HepG2 (cell line): ENCODE results near the gene DCAKD. TPM values are rescaled to one million over a fixed set of nuclear protein-coding genes. Genes with fewer than 3 reads are reported as not detected.
A peak's percentile ranks its signal among the peaks of the same experiment; 100 is the strongest.

ENCODE experiments used
- BRD4 ChIP-seq: sonication (generic); formaldehyde crosslinking; IDR thresholded peaks from 2 replicates; pipeline ENCODE4 v1.4.0; 2020; ENCODE audit warnings: missing genetic modification reagents
- GLMP ChIP-seq: sonication (generic); formaldehyde crosslinking; IDR thresholded peaks from 2 replicates; pipeline ENCODE4 v1.9.0; 2021; ENCODE audit warnings: missing genetic modification reagents, mild to moderate bottlenecking, borderline replicate concordance
- JUND ChIP-seq: sonication (generic); formaldehyde crosslinking; IDR thresholded peaks from 2 replicates; pipeline ENCODE4 v1.8.0; 2022; ENCODE audit warnings: mild to moderate bottlenecking, missing genetic modification reagents
- NFYB ChIP-seq: sonication (generic); formaldehyde crosslinking; IDR thresholded peaks from 2 replicates; pipeline ENCODE4 v1.4.0; 2020; ENCODE audit warnings: missing genetic modification reagents
- NR1H2 ChIP-seq: sonication (generic); formaldehyde crosslinking; IDR thresholded peaks from 2 replicates; pipeline ENCODE4 v1.8.1; 2022; ENCODE audit warnings: low read depth, missing genetic modification reagents, borderline replicate concordance
- PHB2 ChIP-seq: fragments of 450-650 bp; IDR thresholded peaks from 2 replicates; pipeline ENCODE4 v1.6.1; 2018; ENCODE audit not compliant: partially characterized antibody
- RERE ChIP-seq: IDR thresholded peaks from 2 replicates; pipeline ENCODE4 v1.6.1; 2016; ENCODE audit warnings: low read depth, missing genetic modification reagents, missing compliant biosample characterization
- STAG1 ChIP-seq: sonication (generic); formaldehyde crosslinking; IDR thresholded peaks from 2 replicates; pipeline ENCODE4 v1.4.0; 2020; ENCODE audit warnings: missing genetic modification reagents
- ZBTB37 ChIP-seq: sonication (generic); formaldehyde crosslinking; IDR thresholded peaks from 2 replicates; pipeline ENCODE4 v1.4.0; 2020; ENCODE audit warnings: mild to moderate bottlenecking, missing genetic modification reagents
- ZNF24 ChIP-seq: fragments of 450-650 bp; IDR thresholded peaks from 2 replicates; pipeline ENCODE4 v1.6.1; 2017; ENCODE audit warnings: antibody characterized with exemption, mild to moderate bottlenecking
- ZNF256 ChIP-seq: sonication (generic); formaldehyde crosslinking; conservative IDR thresholded peaks from 2 replicates; pipeline ENCODE4 v1.4.0; 2020; ENCODE audit warnings: missing genetic modification reagents
- ZNF329 ChIP-seq: sonication (generic); formaldehyde crosslinking; IDR thresholded peaks from 2 replicates; pipeline ENCODE4 v1.9.0; 2021; ENCODE audit warnings: low read depth, mild to moderate bottlenecking, missing genetic modification reagents
- ZNF350 ChIP-seq: sonication (generic); formaldehyde crosslinking; IDR thresholded peaks from 2 replicates; pipeline ENCODE4 v1.4.0; 2020; ENCODE audit warnings: mild to moderate bottlenecking, low read depth, missing genetic modification reagents, borderline replicate concordance
- ZNF609 ChIP-seq: sonication (generic); formaldehyde crosslinking; IDR thresholded peaks from 2 replicates; pipeline ENCODE4 v1.4.0; 2020; ENCODE audit warnings: mild to moderate bottlenecking, missing genetic modification reagents, borderline replicate concordance
- ZUFSP ChIP-seq: sonication (generic); formaldehyde crosslinking; IDR thresholded peaks from 2 replicates; pipeline ENCODE4 v1.9.0; 2021; ENCODE audit warnings: missing genetic modification reagents, mild to moderate bottlenecking, borderline replicate concordance
- polyA plus RNA-seq, 8 experiments: library from polyadenylated mRNA; depleted of rRNA in 3 of 8; stranded (reverse) in 7 of 8; unstranded in 1 of 8; fragments of >200 nt; fragmentation: Illumina TruSeq in 4 of 8; extraction: Trizol in 4 of 8; gene quantifications; 2 replicates each; pipeline versions ENCODE4 v1.2.1 to v1.2.3, GENCODE V29; 2011 to 2016; ENCODE audit warnings: low read depth in 4 of 8, missing spikeins in 1 of 8, mixed read lengths in 1 of 8; ENCODE audit not compliant: insufficient read depth in 1 of 8
- total RNA-seq, 5 experiments: library from RNA; depleted of rRNA; stranded (reverse); fragments of >200 nt; fragmentation: Illumina TruSeq; extraction: Trizol; gene quantifications; 2 replicates each; pipeline ENCODE4 v1.2.3, GENCODE V29; 2016; ENCODE audit warnings: low read depth in 1 of 5

Gene DCAKD
- total and polyA plus RNA-seq, 2 of the 13 experiments (the other 11 are each of a cell fraction or from before 2014, with no cell fraction given) = 25.9 to 29.2 TPM

GRCh38 chr17:45060382-45060796, 9.0 kb upstream of the DCAKD start (continued):
- TF ChIP-seq RERE (CRISPR knock-in tag) (no peak), ZNF350 (CRISPR knock-in tag) (no peak), STAG1 (CRISPR knock-in tag) (no peak), ZBTB37 (CRISPR knock-in tag) (no peak), PHB2 (no peak), BRD4 (CRISPR knock-in tag) (peak; percentile 79; the same call in 1 of the 2 replicates), ZNF256 (CRISPR knock-in tag) (no peak; the same call in 1 of the 2 replicates), ZNF24 (no peak), NFYB (no peak), GLMP (no peak), JUND (no peak), NR1H2 (no peak), ZNF609 (CRISPR knock-in tag) (peak; percentile 47; the same call in 1 of the 2 replicates), ZNF329 (CRISPR knock-in tag) (no peak), ZUFSP (CRISPR knock-in tag) (0 out of 2 replicates have a peak, but pooled peaks have one; percentile 64)
